A673 (cell line): Measurements from ENCODE around the gene ASB18. TPM values are rescaled to one million over a fixed set of nuclear protein-coding genes. Genes with fewer than 3 reads are reported as not detected.
A peak's percentile ranks its signal among the peaks of the same experiment; 100 is the strongest.

Source experiments
- BruUV-seq: library from RNA; stranded (reverse); fragments of 400-500 nt; replicated peaks from 2 replicates; lab custom pipeline; 2021; lab: Mats Ljungman, UMichigan
- CTCF ChIA-PET: fragments of 300-600 bp; sonication (Branson Sonifier 250); formaldehyde crosslinking; loops from one replicate; lab custom pipeline; 2022; ENCODE audit warnings: antibody characterized with exemption; lab: Charles Lee
- POLR2A ChIA-PET: fragments of 300-600 bp; sonication (Branson Sonifier 250); formaldehyde crosslinking; loops from one replicate; lab custom pipeline; 2022; ENCODE audit warnings: antibody characterized with exemption; ENCODE audit not compliant: low non-redundant PET; lab: Charles Lee
- DNase-seq: peaks from one replicate; pipeline ENCODE4 v3.0.0-alpha.2; 2015; ENCODE audit warnings: low spot score
- H3K27ac ChIP-seq: fragments of 200-600 bp; sonication (generic); 2 replicates; pipeline ENCODE4 v1.5.1; 2016; ENCODE audit warnings: mixed run types, low read depth, mild to moderate bottlenecking, mixed read lengths, antibody characterized with exemption, low read length; ENCODE audit not compliant: poor library complexity, severe bottlenecking
- H3K27me3 ChIP-seq: fragments of 200-600 bp; sonication (generic); replicated peaks from 2 replicates; pipeline ENCODE4 v1.6.1; 2017; ENCODE audit warnings: mixed run types, low read depth, mild to moderate bottlenecking, mixed read lengths, antibody characterized with exemption, low read length; ENCODE audit not compliant: insufficient read depth, poor library complexity
- H3K36me3 ChIP-seq: fragments of 200-600 bp; sonication (generic); 2 replicates; pipeline ENCODE4 v1.6.1; 2016; ENCODE audit warnings: mixed run types, mild to moderate bottlenecking, mixed read lengths, antibody characterized with exemption, low read length; ENCODE audit not compliant: insufficient read depth, poor library complexity, severe bottlenecking
- H3K4me1 ChIP-seq: fragments of 200-600 bp; sonication (generic); 2 replicates; pipeline ENCODE4 v1.6.1; 2017; ENCODE audit warnings: mixed run types, mild to moderate bottlenecking, mixed read lengths, antibody characterized with exemption, low read length; ENCODE audit not compliant: insufficient read depth, poor library complexity, severe bottlenecking
- H3K4me3 ChIP-seq: fragments of 200-600 bp; sonication (generic); 2 replicates; pipeline ENCODE4 v1.5.1; 2016; ENCODE audit warnings: low read depth, mixed run types, mild to moderate bottlenecking, mixed read lengths, low read length; ENCODE audit not compliant: poor library complexity, severe bottlenecking
- H3K9me3 ChIP-seq: fragments of 200-600 bp; sonication (generic); 2 replicates; pipeline ENCODE4 v1.6.1; 2016; ENCODE audit warnings: mixed run types, low read depth, mild to moderate bottlenecking, mixed read lengths, antibody characterized with exemption, low read length; ENCODE audit not compliant: poor library complexity, severe bottlenecking
- CTCF ChIP-seq: fragments of 300-800, 200-600 bp; sonication (generic); conservative IDR thresholded peaks from 2 replicates; pipeline ENCODE4 v1.5.1; 2017; ENCODE audit warnings: low read depth, mild to moderate bottlenecking, antibody characterized with exemption, low read length, moderate library complexity, mixed read lengths
- EZH2 ChIP-seq: fragments of 200-600 bp; sonication (generic); IDR thresholded peaks from 2 replicates; pipeline ENCODE4 v1.6.1; 2017; ENCODE audit warnings: borderline replicate concordance, low read depth, mild to moderate bottlenecking, mixed read lengths, antibody characterized with exemption, low read length; ENCODE audit not compliant: poor library complexity, severe bottlenecking
- intact Hi-C: fragments of 100-400 bp; cut with micrococcal nuclease; formaldehyde crosslinking; loops from one replicate; pipeline ENCODE4 v1.10.0; 2022; ENCODE audit not compliant: unreplicated experiment
- total RNA-seq: library from RNA; stranded (reverse); gene quantifications from 2 replicates; pipeline ENCODE4 v1.2.3, GENCODE V29; 2021

The ASB18 gene
- total RNA-seq, 1 experiment from 2014 or later: not detected

DNA sequence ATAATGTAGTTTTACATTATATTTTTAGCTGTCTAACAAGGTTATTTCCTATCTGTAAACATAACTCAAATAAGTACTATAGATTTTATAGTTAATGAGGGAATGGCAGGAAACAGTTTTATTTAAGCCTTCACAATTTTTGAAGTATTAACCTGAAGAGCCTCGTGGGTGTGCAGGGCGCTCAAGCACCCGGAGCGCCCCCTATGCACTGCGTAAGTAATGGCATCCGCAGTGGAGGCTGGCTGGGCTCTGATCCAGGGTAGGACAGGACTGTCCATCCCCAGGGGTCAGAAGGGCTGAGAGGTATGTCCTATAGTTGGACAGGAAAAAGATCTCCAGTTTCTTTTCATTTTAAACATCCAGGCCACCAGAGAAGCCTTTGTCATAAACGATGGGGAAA is 87.8 kb downstream of the ASB18 start:
- no peak overlapping the region for H3K27ac ChIP-seq
- intact Hi-C loops: loop anchor here (5.0 kb wide), 3 partner anchors 89 to 384 kb away; no protein-coding TSS in a partner anchor
- peaks cover 75% of the 10 kb centered on the region for H3K27me3 ChIP-seq
- ChIA-PET CTCF (no interaction called here), POLR2A (no interaction called here)
- no peaks in the 10 kb centered on the region for H3K36me3 ChIP-seq
- peaks cover 35% of the 10 kb centered on the region for H3K4me1 ChIP-seq
- BruUV-seq: no TSS peak
- DNase-seq: peak; percentile 67
- no peaks in the 10 kb centered on the region for H3K9me3 ChIP-seq
- no peak overlapping the region for H3K4me3 ChIP-seq
- TF ChIP-seq CTCF: peak; percentile 87
- no peak for TF ChIP-seq EZH2

DNA sequence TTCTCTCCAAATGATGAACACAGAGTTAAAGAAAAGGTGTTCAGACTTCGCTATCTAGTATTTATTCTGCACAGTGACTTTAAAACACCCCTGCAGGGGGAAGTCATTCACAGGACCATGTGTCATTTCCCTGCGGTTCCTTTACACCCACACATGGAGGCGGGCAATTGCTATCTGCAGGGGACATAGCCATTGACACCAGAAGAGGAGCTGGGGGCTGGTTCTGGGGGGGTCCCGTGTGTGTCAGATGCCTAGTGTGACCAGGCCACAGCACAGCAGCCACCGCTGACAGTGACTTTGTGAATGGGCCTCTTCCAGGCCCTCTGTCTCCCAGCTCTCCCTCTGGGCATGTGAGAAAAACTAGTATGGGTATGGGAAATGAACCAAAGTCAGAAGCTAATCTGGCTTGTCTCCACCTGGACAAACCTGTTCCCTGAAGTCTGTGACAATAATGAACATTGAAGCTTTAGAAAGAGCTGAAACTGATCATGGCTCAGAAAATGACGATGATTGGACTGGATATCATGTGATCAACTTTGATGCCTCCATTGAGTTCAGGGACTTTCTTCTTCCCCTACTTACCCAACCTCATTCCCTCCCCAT is 88.6 kb downstream of the ASB18 start:
- Histone ChIP-seq H3K4me1 (peaks cover 40% of the 10 kb centered on the region), H3K27ac (no peak overlapping the region), H3K4me3 (no peak overlapping the region), H3K9me3 (no peaks in the 10 kb centered on the region), H3K36me3 (no peaks in the 10 kb centered on the region), H3K27me3 (peaks cover 82% of the 10 kb centered on the region)
- ChIA-PET CTCF (no interaction called here), POLR2A (interaction anchor here (0.7 kb wide), 1 partner anchor 314 kb away, joined by 7 read pairs; no protein-coding TSS in a partner anchor)
- TF ChIP-seq EZH2: no peak
- TF ChIP-seq CTCF: no peak
- intact Hi-C loops: loop anchor here (5.0 kb wide), 3 partner anchors 88 to 383 kb away; no protein-coding TSS in a partner anchor
- no peak for DNase-seq
- no TSS peak for BruUV-seq

GRCh38 chr2:236173729-236174607 is 90.2 kb downstream of the ASB18 start:
- no peak overlapping the region for H3K4me3 ChIP-seq
- TF ChIP-seq EZH2: no peak
- TF ChIP-seq CTCF: no peak
- CTCF ChIA-PET: no interaction called here
- H3K36me3 ChIP-seq: no peaks in the 10 kb centered on the region
- H3K27me3 ChIP-seq: peaks cover 85% of the 10 kb centered on the region
- peaks cover 24% of the 10 kb centered on the region for H3K4me1 ChIP-seq
- no peaks in the 10 kb centered on the region for H3K9me3 ChIP-seq
- BruUV-seq: no TSS peak
- no peak overlapping the region for H3K27ac ChIP-seq
- DNase-seq: no peak
- intact Hi-C loops: no loop called here
- POLR2A ChIA-PET: no interaction called here
